Measurements from ENCODE around the gene TTC24.
"Not testable (repeated sequence)": the region's sequence is repeated elsewhere in the genome, so short reads cannot be mapped to it uniquely, and the experiment has no call there.

TTC24 gene

DNA sequence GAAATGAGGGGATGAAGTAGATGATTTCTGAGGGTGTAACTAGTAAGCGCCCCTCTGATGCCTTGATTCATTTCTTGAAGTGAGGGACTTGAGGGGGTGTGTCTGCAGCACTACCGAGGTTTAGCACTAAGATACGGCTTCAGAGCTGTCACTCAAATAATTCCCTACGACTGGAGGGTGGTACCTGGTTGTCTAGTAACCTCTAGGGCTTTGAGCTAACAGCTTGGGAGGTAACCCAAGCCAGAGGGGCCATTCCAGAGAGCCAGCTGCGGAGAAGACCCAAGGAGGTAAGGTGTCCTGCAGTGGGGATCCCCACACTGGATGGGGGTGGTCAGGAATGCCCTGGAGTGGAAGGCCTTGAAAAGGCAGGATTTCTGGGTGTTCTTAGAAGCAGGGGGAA lies at the start of gene TTC24:
TTC24 (plus strand) TSS at position 252 of the 400 bp plus-strand sequence. CDS start 1,642 bp downstream, outside the sequence.
- in situ Hi-C loops (cut with MboI; ENCODE audit: low sequenced_read_pairs) = no loop called here

- in situ Hi-C loops (cut with MboI; ENCODE audit: low sequenced_read_pairs) = no loop called here
These were observed 49.5 kb upstream of the TTC24 start for GRCh38 chr1:156530006-156530405.

DNA sequence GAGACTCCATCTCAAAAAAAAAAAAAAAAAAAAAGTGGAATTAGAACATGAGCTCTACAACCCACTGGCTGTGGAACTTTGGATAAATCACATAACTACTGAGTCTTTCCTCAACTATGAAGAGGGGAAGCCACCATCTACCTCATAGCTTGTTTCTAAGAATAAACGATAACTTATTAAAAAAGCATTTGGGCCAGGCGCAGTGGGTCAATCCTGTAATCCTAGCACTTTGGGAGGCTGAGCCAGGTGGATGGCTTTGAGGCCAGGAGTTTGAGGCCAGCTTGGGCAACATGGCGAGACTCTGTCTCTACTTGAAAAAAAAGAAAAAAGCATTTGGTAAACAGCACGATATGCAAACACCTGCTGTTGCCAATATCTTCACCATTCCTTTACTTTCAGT lies 47.1 kb upstream of the TTC24 start:
- in situ Hi-C loops (cut with MboI; ENCODE audit: low sequenced_read_pairs) = no loop called here

DNA sequence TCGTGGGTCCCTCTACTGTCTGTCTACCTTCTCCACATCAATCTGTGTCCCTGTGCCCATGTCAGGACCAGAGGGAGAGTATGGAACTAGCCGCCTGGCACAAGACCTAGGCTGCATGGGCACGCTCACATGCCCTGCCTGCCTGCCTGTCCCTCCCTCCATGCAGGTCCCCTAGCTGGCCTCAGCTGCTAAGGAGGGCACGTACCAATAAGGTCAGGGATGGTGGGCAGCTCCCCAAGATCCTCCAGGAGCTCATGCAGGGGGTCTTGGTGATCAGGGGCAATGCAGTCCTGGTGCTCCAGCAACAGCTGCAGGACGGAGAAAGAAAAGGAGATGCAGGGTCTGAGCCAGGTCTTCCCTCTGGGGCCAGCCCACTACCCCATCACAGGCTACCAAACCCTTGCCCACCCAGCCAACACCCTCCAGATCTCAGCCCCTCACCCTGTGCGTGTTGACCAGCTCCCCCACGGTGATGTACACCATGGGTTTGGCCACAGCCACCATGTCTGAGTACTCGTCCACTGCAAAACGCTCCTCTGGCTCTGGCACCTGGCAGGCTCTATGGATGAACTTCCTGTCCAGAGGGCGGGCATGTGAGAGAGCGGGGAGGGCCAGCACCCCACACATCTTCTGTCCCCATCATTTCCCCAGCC lies 45.8 kb upstream of the TTC24 start:
- in situ Hi-C loops (cut with MboI; ENCODE audit: low sequenced_read_pairs) = no loop called here

DNA sequence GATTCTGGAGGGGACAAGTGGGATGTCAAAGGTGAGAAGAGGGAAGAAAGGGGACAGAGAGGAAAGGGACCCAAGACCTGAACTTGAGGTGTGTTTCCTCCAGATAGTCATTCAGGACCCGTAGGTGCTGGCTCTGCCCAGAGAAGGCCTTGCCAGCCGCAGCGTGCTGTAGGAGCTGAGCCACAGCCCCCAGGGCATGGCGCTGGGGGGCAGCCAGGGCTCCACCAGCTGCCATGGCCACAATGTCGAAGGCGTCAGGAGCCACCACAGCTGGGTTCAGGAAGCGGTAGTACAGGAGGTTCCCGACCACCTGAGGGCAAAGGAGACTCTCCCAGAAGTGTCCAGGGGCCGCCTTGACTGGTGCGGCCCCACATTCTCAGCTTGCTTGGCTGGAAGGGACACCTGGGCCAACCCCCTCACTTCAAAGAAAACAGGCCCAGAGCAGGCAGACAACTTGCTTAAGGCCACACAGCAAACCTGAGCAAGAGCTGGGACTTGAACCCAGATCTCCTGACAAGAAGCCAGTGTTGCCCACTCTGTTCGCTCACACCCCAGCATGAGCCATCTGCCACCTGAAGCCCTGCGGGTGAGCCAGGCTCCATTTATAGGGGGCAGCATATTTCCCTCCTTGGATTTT lies 45.0 kb upstream of the TTC24 start:
- in situ Hi-C loops (cut with MboI; ENCODE audit: low sequenced_read_pairs) = no loop called here

- in situ Hi-C loops (cut with MboI; ENCODE audit: low sequenced_read_pairs) = no loop called here
These were observed 42.5 kb upstream of the TTC24 start for GRCh38 chr1:156537027-156537426.

GRCh38 chr1:156538711-156539440 lies 40.6 kb upstream of the TTC24 start:
- in situ Hi-C loops (cut with MboI; ENCODE audit: low sequenced_read_pairs) = no loop called here

DNA sequence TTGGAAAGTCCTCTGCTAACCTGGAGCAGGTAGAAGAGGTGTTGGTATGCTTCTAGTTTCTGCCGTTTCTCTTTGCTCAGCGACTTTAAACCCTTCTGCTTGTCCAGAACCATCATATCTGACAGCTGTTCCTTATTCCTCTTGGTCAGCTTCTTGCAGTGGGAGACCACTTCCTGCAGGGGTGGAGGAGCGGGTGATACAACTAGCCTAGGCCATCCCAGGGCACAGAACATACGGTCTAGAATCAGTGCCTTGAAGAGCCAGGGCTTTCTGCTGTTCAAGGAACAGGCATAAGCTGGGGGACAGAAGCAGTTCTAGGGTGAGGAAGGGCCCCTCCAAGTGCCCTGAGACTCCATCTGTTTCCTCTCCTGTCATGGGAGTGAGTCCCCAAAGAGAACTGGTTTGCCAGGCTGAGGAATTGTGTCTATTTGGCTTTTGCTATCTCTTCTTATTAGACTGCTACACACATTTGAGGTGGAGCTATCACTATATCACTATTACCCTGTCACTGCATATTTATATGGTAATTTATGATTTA lies 39.6 kb upstream of the TTC24 start:
- in situ Hi-C loops (cut with MboI; ENCODE audit: low sequenced_read_pairs) = no loop called here

DNA sequence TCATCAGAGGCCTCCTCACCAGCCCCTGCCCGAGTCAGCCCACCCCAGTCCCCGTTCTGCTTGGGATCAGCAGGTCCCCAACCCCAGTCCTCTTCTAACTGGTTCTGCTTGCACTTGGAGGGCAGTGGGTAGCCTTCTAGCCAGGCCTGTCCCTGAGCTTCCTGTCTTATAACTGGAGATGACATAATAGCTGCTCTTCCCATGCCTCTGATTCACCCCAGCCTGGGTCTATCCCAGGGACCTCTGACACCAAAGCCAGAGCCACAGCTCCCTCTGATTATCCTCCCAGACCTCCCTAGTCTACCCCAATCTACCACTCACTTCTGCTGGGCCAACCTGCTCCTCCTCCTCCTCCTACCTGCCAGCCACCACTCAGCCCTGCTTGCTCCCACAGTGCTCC lies 38.6 kb upstream of the TTC24 start:
- in situ Hi-C loops (cut with MboI; ENCODE audit: low sequenced_read_pairs) = no loop called here

DNA sequence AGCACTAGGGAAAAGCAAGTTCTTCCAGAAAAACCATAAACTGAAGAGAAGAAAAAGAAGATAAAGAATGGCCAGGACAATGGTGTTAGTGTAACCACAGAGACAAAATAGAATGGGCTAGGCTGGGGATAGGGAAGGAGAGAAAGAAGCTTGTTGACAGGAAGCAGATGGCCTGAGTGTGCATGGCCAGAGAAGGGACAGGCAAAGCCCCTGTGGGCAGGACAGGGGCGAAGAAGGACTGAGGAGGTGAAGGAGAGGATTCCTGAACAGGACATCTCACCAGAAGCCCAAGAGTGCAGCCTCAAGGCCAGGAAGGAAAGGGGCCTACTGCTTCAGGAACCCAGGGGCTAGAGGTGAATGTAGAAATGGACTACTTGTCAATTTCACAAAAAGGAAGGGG lies 36.5 kb upstream of the TTC24 start:
- in situ Hi-C loops (cut with MboI; ENCODE audit: low sequenced_read_pairs) = no loop called here

GRCh38 chr1:156544592-156545102 lies 34.9 kb upstream of the TTC24 start:
- in situ Hi-C loops (cut with MboI; ENCODE audit: low sequenced_read_pairs) = no loop called here

- in situ Hi-C loops (cut with MboI; ENCODE audit: low sequenced_read_pairs) = no loop called here
These were observed 33.3 kb upstream of the TTC24 start for GRCh38 chr1:156546267-156546666.

GRCh38 chr1:156547434-156547833 lies 32.1 kb upstream of the TTC24 start:
- in situ Hi-C loops (cut with MboI; ENCODE audit: low sequenced_read_pairs) = no loop called here

DNA sequence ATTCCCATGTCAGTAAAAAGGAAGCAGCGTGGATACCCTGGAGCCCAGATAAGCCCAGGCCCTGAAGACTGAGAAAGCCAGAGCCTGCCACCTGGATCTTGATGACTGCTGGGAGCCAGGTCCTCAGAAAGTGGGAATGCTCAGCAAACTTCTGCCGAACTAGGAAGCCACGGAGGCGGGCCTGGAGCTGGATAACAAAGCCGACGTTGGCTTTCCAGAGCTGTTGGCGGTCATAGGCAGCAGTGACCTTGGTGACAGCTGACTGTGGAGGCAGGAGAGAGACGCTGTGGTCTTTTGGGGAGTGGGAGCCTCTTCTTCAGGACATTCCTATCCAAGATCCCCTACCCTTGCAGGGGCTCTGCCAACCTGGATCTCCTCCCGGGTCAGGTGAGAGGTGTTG lies 31.5 kb upstream of the TTC24 start:
- in situ Hi-C loops (cut with MboI; ENCODE audit: low sequenced_read_pairs) = no loop called here

- in situ Hi-C loops (cut with MboI; ENCODE audit: low sequenced_read_pairs) = no loop called here
These were observed 30.1 kb upstream of the TTC24 start for GRCh38 chr1:156549390-156549789.

DNA sequence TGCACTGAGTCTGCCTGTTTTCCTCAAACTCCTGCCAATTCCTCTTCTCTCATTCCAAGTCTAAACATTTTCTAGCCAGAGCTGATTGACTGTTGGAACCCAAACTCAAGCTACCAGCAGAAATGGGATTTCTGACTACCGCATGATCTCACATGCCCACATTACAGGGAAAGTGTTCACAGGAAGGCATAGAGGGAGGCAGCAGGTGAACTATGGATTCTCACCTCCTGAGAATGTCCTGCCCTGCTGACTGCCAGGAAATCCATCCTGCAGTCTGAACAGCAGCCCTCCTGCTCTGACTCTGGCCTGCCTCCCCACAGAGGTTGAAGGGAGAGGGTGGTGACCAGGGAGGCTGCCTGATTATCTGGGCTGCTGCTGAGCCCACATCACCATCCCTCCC lies 29.7 kb upstream of the TTC24 start:
- in situ Hi-C loops (cut with MboI; ENCODE audit: low sequenced_read_pairs) = no loop called here

DNA sequence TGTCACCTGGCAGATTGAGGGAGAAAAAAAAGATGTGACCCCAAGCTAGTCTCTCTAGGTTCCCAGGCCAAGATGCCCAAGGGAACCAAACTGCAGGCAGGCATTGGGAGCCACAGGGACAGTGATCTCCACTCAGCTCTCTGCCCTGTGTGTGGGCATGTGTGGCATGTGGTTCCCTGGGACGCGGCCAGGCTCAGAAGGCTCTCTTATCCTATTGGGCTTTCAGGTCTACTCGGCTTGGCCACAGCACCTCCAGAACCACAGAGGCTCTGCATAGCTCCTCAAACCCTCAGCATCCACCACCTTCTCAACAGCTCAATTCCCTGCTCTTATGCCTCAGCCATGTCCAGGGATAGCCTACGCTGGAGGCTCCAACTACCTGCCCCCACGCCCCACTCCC lies 29.2 kb upstream of the TTC24 start:
- in situ Hi-C loops (cut with MboI; ENCODE audit: low sequenced_read_pairs) = no loop called here

GRCh38 chr1:156551066-156551643 lies 28.4 kb upstream of the TTC24 start:
- in situ Hi-C loops (cut with MboI; ENCODE audit: low sequenced_read_pairs) = no loop called here

DNA sequence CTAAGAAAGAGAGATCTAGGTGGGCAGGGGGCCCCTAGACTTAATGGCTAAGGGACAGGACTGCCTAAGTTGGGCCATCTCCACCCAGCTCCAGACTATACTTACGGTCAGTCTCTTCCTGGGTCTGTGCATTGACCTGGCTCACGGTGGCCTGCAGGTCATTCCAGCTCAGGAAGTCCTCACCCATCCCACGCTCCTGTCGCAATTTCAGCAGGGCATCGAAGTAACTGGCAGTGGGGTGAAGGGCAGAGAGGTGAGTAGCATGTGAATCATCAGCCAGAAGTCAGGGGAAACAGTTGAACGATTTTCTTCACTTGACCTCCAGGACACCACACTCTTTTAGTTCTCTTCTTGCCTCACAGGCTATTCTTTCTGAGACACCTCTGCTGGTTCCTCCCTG lies 27.7 kb upstream of the TTC24 start:
- in situ Hi-C loops (cut with MboI; ENCODE audit: low sequenced_read_pairs) = no loop called here

- in situ Hi-C loops (cut with MboI; ENCODE audit: low sequenced_read_pairs) = no loop called here
These were observed 27.0 kb upstream of the TTC24 start for GRCh38 chr1:156552518-156552917.

DNA sequence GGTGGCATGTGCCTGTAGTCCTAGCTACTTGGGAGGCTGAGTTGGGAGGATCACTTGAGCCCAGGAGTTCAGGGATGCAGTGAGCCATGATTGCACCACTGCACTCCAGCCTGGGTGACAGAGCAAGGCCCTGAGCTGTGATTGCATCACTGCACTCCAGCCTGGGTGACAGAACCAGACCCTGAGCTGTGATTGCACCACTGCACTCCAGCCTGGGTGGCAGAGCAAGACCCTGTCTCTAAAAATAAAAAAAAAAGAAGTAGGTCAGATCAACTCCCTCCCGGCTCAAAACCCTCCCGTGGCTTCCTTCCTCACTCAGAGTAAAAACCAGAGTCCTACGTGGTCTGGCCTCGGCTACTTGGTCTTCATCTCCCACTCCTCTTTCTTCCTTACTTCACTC lies 26.6 kb upstream of the TTC24 start:
- in situ Hi-C loops (cut with MboI; ENCODE audit: low sequenced_read_pairs) = not testable (repeated sequence)
